Measurements from ENCODE around the gene PPIL6. TPM values are rescaled to one million over a fixed set of nuclear protein-coding genes. Genes with fewer than 3 reads are reported as not detected.

The PPIL6 gene
- polyA plus RNA-seq, 1 experiment = 0.83 TPM

DNA sequence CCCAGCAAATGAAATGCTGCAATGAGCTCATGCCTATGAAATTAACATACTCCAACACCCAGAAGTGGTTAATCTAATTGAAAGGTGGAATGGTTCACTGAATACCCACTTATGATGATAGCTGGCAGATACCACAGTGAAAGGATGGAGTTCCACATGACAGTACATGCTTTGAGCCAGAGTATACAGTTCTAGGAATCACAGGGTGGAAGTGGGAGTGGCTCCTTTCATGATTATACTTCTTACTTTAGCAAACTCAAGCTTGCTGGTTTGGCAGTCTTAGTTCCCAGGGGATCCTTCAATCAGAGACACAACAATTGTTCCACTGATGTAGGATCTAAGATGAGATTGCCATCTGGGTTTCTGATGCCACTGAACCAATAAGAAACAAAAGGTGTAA is 79.6 kb downstream of the PPIL6 start:
- no peaks in the 10 kb centered on the region for H3K27me3 ChIP-seq (ENCODE audit: control insufficient read depth, insufficient read depth, low read length)
- ChIA-PET CTCF (no interaction called here), POLR2A (no interaction called here)
- H3K27ac ChIP-seq (ENCODE audit: low read depth, low read length) = no peak overlapping the region
- no peak overlapping the region for H3K4me3 ChIP-seq (ENCODE audit: low read depth, low read length)
- DNase-seq (ENCODE audit: low read depth, low spot score) = no peak
- no peak for TF ChIP-seq CTCF (IDR thresholded peaks at IDR 0.05; ENCODE audit: low read depth, low read length)
- no peaks in the 10 kb centered on the region for H3K9me3 ChIP-seq (ENCODE audit: control insufficient read depth, insufficient read depth, low read length)

GRCh38 chr6:109360281-109360680 is 80.1 kb downstream of the PPIL6 start:
- CTCF ChIA-PET = no interaction called here
- H3K4me3 ChIP-seq (ENCODE audit: low read depth, low read length) = no peak overlapping the region
- DNase-seq (ENCODE audit: low read depth, low spot score) = no peak
- no peaks in the 10 kb centered on the region for H3K9me3 ChIP-seq (ENCODE audit: control insufficient read depth, insufficient read depth, low read length)
- H3K27me3 ChIP-seq (ENCODE audit: control insufficient read depth, insufficient read depth, low read length) = no peaks in the 10 kb centered on the region
- TF ChIP-seq CTCF (IDR thresholded peaks at IDR 0.05; ENCODE audit: low read depth, low read length) = no peak
- H3K27ac ChIP-seq (ENCODE audit: low read depth, low read length) = no peak overlapping the region
- POLR2A ChIA-PET = no interaction called here

DNA sequence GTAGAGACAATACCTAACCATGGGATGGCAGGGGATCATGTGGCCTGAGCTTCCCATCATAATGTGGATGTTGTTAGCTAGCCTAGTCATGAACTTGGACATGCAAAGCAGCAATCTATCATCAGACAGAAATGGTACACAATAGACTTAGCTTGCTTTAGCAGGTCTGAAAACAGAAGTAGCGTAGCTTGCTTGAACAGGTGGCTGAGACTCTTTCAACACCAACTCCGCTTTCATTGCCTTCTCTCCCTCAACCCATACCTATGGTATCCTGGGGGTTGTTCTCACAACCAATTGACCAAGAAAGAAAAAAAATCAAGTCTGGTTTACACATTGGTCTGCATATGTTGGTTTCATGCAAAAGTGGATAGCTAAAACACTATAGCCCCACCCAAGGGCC is 81.2 kb downstream of the PPIL6 start:
- DNase-seq (ENCODE audit: low read depth, low spot score) = no peak
- POLR2A ChIA-PET = no interaction called here
- Histone ChIP-seq H3K9me3 (ENCODE audit: control insufficient read depth, insufficient read depth, low read length) (no peaks in the 10 kb centered on the region), H3K4me3 (ENCODE audit: low read depth, low read length) (no peak overlapping the region), H3K27ac (ENCODE audit: low read depth, low read length) (no peak overlapping the region), H3K27me3 (ENCODE audit: control insufficient read depth, insufficient read depth, low read length) (no peaks in the 10 kb centered on the region)
- CTCF ChIA-PET = interaction anchor here (0.6 kb wide), 1 partner anchor 34 kb away, joined by 3 read pairs; no protein-coding TSS in a partner anchor
- no peak for TF ChIP-seq CTCF (IDR thresholded peaks at IDR 0.05; ENCODE audit: low read depth, low read length)

GRCh38 chr6:109358204-109358603 is 82.2 kb downstream of the PPIL6 start:
- CTCF ChIA-PET = no interaction called here

DNA sequence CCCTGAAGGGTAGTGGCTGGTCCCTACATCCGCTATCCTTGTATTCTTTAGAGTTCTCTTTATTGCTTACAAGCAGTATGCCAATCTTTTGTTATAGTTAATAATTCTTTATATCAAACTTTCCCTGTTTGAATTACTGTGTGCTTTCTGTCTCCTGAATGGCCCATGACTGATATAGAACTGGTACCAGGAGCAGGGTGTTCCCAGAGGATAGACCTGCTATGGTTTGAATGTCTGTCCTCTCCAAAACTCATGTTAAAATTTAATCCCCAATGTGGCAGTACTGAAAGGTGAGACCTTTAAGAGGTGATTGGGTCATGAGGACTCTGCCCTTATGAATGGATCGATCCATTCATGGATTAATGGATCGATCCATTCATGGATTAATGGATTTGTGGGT is 84.2 kb downstream of the PPIL6 start:
- POLR2A ChIA-PET = no interaction called here
- no peak for TF ChIP-seq CTCF (IDR thresholded peaks at IDR 0.05; ENCODE audit: low read depth, low read length)
- DNase-seq (ENCODE audit: low read depth, low spot score) = no peak
- Histone ChIP-seq H3K9me3 (ENCODE audit: control insufficient read depth, insufficient read depth, low read length) (no peaks in the 10 kb centered on the region), H3K27ac (ENCODE audit: low read depth, low read length) (no peak overlapping the region), H3K4me3 (ENCODE audit: low read depth, low read length) (no peak overlapping the region), H3K27me3 (ENCODE audit: control insufficient read depth, insufficient read depth, low read length) (no peaks in the 10 kb centered on the region)
- CTCF ChIA-PET = no interaction called here

More at GRCh38 chr6:109358204-109358603, 82.2 kb downstream of the PPIL6 start:
- POLR2A ChIA-PET = no interaction called here
- Histone ChIP-seq H3K9me3 (ENCODE audit: control insufficient read depth, insufficient read depth, low read length) (no peaks in the 10 kb centered on the region), H3K4me3 (ENCODE audit: low read depth, low read length) (no peak overlapping the region), H3K27ac (ENCODE audit: low read depth, low read length) (no peak overlapping the region), H3K27me3 (ENCODE audit: control insufficient read depth, insufficient read depth, low read length) (no peaks in the 10 kb centered on the region)
- no peak for TF ChIP-seq CTCF (IDR thresholded peaks at IDR 0.05; ENCODE audit: low read depth, low read length)
- DNase-seq (ENCODE audit: low read depth, low spot score) = no peak
